Esophagus mucosa (tissue), 1 donor: ENCODE results near the gene PRR33. TPM values are rescaled to one million over a fixed set of nuclear protein-coding genes. Genes with fewer than 3 reads are reported as not detected.
A peak's percentile ranks its signal among the peaks of the same experiment; 100 is the strongest.

Experiments
- ATAC-seq: fragments of 200-7000 bp; cut with Tn5 transposase; one replicate; pipeline ENCODE4 v1.9.1; 2020
- total RNA-seq: library from RNA; stranded (reverse); gene quantifications from one replicate; pipeline ENCODE4 v1.2.4, GENCODE V29; 2023
- donor health status: DM: yes; HTN: yes; CAD: no.

PRR33 gene
- total RNA-seq, 1 donor from 2014 or later: not detected

- ATAC-seq: no peak
These were observed 30.0 kb downstream of the PRR33 start for GRCh38 chr11:1861435-1862411.

- no peak for ATAC-seq
These were observed 31.6 kb downstream of the PRR33 start for GRCh38 chr11:1860108-1860507.

GRCh38 chr11:1859004-1859403, 32.7 kb downstream of the PRR33 start:
- no peak for ATAC-seq

- no peak for ATAC-seq
These were observed 33.1 kb downstream of the PRR33 start for GRCh38 chr11:1858576-1858975.

DNA sequence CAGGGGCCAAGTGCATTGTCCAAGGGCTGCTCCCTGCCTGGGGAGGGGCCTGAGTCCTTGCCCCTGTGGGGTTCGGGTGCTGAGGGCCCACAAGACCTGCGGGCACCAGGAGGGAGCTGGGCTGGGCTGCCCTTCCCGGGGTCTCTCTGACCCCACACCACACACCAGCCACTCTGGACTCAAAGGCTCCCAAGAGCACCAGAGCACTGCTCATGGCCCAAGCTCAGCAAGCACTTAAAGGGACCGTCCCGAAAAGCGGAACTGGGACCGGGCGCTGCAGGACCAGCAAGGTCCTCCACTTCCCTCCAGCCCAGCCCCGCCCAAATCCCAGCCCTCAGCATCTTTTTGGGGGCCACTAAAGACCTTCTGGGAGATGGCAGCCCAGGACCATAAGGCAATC, 33.5 kb downstream of the PRR33 start:
- ATAC-seq: no peak

GRCh38 chr11:1857064-1857463, 34.6 kb downstream of the PRR33 start:
- no peak for ATAC-seq

- ATAC-seq: no peak
These were observed 35.2 kb downstream of the PRR33 start for GRCh38 chr11:1856306-1857005.

- ATAC-seq: no peak
These were observed 35.8 kb downstream of the PRR33 start for GRCh38 chr11:1855886-1856265.

GRCh38 chr11:1854949-1855885, 36.5 kb downstream of the PRR33 start:
- ATAC-seq: no peak

DNA sequence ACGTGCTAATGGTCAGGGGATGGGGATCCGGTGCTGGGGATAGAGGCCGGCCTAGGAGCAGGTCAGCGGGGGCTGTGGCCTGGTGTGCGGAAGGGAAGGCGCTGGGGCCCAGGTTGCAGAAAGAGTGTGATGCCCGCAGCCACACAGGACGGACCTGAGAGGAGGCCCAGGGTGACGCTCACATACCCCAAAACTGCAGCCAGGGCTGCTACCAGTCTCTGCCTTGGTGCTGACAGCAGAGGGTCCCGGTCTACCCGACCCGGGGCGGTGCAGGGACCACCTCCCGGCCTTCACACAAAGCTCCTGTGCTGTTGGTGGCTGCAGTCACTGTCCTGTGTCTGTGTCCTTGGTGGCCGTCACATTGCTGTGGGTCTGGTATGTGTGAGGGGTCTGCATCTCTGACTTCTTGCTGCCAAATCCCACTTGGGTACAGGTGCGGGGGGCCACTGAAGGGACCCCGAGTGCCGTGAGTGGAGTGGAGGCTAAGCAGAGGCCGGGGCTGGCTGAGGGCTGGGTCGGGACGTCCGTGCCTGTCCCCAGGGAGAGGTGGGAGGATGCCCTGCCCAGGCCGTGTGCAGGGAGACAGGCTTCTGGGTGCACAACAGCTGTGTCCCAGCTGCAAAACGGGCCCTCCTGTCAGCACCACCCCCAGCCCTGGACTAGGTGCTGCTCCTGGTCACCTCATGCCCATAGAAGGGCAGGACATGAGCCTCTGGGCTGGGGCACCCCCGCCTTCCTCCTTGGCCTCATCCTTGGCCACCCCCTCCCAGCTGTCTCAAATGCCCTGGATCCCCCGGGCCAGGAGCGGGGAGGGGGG, 37.4 kb downstream of the PRR33 start:
- no peak for ATAC-seq

DNA sequence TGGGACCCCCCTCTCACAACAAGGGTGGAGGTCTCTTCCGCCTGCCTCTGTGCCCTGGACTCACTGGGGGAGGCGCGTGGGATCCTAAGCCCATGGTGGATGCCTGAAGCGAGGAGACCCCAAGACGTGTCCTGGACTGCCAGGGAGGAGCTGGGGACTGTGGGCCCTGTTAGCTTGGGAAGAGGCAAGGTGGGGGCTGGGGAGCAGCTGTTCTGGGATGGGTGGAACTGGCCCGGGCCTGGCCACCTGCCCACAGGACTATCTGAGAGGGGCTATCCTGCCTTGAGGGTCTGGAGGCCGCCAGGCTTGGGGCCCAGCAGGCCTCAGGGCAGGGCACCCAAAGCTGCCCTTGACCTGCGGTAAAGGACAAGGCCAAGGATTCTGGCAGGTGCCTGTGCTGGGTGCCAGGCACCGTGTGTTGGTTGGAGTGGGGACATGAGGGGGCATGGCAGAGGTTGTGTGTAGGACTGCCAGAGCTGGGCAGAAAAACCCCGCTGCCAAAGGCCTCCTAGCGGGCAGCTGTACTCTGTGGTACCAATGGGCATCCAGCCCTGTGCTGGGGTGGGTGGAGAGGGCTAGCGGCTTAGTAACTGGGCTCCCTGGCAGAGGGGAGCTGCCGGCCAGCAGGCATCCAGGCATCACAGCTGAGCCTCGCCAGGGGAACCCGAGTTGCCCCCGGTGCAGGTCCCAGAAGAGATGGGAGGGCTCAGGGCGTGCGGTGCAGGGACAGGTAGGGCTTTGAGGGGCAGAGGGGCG, 38.1 kb downstream of the PRR33 start:
- no peak for ATAC-seq

GRCh38 chr11:1852877-1853276, 38.8 kb downstream of the PRR33 start, which contains the start of gene LSP1:
TSS of gene LSP1 (plus strand) at chr11:1853084. CDS start at chr11:1853145, 61 bp downstream.
- ATAC-seq: peak; percentile 42

DNA sequence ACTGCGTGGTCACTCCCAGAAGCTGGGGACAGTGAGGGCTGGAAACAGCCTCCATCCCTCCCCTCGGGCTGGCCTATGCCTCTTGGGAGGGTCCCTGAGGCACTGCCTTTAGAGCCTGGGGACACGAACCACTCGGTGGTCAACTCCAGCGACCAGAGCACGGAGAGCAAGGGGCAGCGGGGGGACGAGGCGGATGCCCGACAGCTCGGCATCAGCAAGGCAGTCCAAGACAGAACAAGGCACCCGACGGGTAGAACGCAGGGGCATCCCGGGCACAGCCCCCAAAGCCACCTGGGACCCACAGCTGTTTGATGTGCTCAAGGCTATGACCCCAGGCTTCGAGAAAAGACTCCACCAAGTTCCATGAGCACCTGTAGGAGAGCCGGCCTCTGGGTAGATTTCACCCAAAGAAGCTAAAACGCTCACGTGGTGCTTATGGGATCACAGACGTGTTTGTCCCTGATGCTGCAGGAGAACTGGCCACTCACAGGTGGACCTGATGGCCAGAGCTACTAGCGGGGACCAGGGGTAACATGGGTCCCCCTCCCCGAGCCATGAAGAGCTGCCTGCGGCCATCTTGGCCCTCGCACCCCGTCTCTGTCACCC, 39.3 kb downstream of the PRR33 start:
- ATAC-seq: no peak

- ATAC-seq: no peak
These were observed 40.1 kb downstream of the PRR33 start for GRCh38 chr11:1851468-1852180.

GRCh38 chr11:1848640-1849430, 42.9 kb downstream of the PRR33 start:
- no peak for ATAC-seq

- ATAC-seq: no peak
These were observed 43.6 kb downstream of the PRR33 start for GRCh38 chr11:1847926-1848639.

GRCh38 chr11:1847006-1847735, 44.5 kb downstream of the PRR33 start:
- no peak for ATAC-seq
